Stimulated activated CD4-positive, alpha-beta T cell treated with anti-CD3 and anti-CD28 coated beads, Interleukin-12 subunit alpha, Interleukin-12 subunit beta, amount 100 ng/mL, for 48 hours (primary cell): ENCODE data around the gene GPR183.

Experiments used
- DNase-seq, 3 donors: peaks; one replicate each; pipeline ENCODE4 v3.0.0-alpha.2; 2020; ENCODE audit warnings: low read depth in 2 of 3, low spot score in 1 of 3

Gene GPR183

DNA sequence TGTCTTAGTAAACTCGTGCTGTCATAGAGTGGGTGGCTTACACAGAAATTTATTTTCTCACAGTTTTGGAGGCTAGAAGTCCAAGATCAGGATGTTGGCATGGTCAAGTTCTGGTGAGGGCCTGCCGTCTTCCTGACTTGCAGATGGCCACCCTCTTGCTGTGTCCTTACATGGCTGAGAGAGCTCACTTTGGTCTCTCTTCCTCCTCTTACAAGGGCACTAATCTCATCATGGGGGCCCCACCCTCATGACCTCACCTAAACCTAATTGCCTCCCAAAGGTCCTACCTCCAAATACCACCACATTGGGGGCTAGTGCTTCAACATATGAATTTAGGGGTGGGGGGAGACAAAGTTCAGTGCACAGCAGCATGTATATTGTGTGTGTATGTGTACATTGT lies 34.7 kb downstream of the GPR183 start:
- no peak for DNase-seq

DNA sequence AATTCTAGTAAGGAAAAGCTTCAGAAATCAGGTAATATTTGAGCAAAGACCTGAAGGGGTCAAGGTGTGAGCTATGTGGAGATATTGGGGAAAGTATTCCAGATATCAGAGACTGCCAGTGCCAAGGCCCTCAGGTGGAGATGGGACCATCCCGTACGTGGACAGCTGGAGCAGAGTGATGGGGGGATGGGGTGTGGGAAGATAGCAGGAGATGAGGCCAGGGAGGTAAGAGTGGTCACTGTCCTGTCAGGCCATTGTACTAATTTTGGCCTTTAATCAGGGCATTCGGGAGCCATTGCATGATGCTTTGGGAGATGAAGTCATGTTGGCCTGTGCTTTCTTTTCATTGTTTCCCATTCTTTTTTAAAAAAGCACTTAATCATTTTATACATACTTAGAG lies 36.0 kb downstream of the GPR183 start:
- no peak for DNase-seq

DNA sequence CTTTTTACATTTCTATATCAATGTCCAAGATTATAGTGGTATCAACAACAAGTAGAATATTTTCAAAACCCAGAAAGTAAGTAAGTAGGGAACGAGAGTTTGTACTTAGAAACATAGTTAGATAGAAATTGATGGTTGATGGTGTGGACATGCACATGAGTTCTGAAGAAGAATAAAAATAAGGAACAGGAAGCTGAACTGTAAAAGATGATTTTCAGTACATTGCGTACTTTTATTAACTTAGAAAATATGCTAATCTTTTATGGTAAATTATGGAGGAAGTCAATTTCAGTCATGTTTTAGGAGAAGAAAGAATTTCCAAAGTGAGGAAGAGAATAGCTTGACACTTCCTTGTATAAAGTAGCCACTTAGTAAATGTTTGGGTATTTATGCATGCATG lies 36.7 kb downstream of the GPR183 start:
- DNase-seq = no peak

DNA sequence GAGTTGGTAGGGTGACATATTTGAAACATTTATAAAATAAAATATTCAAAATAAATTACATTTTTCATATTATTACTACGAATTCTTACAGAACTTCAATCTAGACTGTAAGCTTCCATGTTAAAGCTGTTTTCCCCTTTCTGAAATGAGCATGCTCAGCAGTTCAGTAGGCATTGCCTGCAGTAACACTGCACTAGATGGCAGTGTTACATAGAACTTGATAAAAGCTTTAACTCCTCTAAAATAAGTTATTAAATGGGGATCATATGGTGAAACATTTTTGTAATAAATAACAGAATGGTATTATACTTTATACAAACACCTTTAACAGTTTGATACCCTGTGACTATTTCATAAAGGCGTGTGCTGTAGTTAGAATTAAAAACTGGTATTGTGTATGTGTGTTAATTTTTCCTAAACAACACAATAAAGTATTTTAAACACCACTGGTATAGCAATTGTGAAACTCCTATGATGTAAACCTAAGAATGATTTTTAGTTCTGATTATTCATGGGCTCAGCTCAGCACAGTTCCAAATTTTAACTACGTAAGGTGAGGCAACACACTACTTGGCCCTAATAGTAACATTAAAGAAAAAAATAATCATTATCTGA lies 37.5 kb downstream of the GPR183 start:
- DNase-seq = no peak

DNA sequence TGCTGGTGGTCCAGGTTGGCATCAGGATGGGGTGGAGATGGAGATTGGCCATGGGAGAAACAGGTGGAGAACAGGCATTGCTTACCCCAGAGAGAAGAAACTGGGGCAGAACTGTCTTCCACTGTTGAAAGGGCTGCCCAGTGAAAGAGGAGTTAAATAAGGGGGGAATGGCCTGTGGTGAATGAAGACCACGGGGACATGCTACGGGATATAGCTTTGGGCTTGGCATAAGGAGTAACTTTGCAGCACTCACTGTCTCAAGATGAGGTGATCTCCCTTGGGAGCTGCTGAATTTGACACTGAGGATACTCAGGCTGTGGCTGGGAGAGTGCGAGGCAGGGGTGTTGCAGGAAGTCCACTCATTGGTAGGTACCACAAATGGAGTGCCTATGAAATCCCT lies 38.4 kb downstream of the GPR183 start:
- DNase-seq = no peak

DNA sequence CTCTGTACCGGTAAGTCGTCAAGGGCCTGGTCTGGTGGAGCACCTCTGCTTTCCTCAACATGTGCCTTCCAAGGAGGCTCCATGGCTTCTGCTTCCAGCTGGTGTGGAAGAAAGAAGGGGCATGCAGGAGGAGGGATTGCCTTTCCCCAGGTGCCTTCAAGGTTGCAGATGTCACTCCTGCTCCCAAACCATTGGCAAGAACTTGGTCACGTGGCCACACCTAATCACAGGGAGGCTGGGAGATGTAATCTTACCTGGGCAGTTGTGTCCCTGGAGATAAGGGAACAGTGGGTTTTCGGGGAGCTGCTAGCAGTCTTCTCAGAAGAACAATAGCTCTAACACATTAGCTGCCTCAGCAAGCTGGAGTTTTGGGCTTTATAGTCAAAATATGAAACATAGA lies 39.3 kb downstream of the GPR183 start:
- no peak for DNase-seq

DNA sequence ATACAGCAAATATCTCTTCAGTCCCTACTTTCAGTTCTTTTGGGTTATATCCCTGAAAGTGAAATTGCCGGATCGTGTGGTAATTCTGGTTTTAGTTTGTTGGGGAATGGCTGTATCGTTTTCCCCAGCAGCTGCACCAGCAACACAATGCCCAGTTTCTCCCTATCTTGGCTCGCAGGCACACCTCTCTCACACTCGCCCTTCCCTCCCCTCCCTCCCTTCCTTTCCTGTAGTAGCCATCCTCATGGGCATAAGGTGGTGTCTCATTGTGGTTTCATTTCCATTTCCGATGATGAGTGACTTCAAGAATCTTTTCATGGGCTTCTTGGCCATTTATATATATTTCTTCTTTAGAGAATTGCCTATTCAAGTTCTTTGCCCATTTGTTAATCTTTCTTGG lies 40.4 kb downstream of the GPR183 start:
- DNase-seq = no peak

DNA sequence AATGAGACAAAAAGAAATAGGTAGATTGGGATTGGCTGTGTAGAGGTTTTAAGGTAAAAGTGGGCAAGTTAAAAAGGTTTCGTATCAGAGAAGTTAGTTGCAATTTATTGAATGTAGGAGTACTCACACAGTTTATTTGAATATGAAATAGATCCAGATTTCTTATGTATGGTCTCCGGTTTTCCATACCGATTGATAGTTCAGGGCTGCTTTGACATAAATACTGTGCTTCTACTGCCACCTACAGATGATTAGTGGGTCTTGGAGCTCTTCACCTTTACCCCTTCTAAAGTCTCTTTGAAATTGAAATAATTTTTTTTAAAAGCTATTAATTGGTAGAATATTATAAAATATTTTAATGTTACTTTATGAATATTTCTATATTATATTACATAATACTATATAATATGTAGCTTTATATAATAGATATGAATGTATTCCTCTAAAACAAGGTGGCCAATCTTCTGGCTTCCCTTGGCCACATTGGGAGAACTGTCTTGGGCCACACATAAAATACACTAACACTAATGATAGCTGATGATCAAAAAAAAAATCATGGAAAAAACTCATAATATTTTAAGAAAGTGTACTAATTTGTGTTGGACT lies 41.3 kb downstream of the GPR183 start:
- DNase-seq = no peak

DNA sequence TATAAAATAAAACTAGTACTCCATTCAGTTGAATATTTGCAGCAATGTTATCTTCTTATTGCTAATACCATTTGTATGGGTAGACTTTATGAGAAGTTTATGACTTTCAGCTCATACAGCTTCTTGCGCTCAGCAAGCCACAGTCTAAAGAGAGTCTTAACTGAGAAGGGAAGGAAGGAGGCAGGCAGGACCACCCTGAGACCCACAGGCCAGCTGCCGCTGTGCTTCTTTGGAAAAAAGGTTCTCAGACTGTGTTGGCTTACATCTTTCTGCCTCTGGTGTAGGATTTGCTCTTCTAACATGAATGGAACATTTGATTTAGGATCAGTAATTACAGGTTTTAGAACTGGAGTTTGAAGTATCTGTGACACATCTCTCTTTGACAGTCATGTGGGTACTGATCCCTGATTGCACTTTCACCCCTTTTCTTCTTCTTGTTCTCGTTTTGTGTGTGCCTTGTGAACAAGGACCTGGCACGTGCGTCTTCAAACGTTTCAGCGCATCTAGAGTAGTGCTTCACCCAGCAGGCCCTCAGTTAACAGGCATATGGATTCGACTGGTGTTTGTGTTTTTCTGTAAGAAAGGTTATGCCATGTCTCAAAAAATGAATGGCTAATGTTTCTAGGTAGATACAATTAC lies 41.9 kb downstream of the GPR183 start:
- peak; percentile 37 to 59 (median 55) for DNase-seq

DNA sequence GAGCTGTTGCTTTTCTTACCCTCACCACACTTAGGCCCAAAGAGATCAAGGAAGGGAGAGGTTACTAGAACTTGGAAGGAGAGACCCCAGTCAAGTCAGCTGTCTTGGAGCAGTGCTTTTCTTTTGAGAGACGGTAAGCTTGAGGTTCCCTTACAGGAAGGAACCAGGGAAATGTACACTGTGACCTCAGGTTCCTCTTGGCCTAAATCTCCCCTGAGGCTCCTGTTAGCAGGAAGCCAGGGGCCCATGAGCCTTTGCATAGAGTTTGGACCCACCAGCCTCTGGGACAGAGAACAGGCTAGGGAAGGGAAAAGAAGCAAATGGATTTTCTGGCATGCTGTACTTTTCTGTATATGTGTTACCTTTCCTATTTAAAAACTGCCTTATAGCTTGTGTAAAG lies 43.1 kb downstream of the GPR183 start:
- DNase-seq = no peak

DNA sequence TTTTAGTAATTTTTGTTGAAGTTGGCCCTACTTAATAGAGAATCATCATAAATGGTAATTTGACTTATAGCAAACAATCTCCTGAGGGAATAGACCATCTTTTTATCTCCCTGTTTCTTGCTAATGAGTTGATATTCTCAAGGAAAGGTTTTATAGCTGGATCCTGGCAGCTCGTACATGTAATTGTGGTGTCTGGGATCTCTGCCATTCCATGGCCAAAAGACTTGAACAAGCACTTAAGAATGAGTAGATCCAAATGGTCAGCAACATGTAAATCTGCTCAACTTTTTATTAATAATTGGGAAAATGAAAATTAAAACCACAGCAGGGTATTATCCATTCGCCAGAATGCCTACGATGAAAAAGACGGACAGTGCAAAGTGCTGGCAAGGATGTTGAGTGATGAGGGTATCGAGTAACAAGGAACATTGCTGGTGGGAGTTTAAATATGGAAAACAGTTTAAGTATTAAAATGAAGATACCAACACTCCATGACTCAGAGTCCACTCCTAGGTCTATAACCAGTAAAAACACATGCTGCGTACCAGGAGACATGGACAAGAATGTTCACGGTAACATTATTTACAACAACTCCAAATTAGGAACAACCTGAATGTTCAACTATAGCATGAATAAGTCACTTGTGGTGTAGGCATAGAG lies 43.9 kb downstream of the GPR183 start:
- no peak for DNase-seq

DNA sequence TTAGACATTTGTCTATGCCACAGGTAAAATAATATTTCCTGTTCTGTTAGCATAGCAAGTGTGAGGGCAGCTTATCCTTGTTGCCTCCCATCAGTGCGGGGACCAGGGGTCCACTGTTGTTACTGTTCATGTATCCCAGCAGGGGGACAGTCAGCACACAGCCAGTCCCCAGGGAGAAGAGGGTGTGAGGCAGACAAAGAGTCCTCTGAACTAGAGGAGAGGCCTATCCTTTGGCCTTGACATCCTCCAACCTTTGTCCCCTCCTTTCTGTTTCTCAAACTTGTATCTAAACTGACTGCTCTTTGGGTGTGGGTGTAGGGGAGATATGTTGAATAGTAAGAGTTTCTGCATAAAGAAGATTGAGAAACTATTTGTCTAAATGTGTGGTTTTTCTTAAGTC lies 46.1 kb downstream of the GPR183 start:
- no peak for DNase-seq

DNA sequence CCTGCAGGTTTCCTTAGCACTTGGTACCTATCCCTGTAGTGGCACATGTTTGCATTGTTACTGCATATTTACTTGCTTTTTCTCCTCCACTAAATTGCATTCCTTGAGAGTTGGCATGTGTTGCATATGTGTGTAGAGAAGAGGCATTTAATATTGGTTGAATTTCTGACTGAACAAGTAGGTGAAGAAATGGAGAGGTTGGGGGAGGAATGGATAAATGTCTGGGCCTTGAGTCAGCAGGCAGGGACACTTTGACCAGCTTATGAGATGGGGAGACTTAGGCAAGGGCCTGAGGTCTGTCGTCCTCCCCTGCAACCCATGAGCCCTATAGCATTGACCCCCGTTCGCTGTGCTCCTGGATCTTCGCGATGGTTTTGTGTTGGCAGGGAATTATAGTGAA lies 47.0 kb downstream of the GPR183 start:
- DNase-seq = no peak

DNA sequence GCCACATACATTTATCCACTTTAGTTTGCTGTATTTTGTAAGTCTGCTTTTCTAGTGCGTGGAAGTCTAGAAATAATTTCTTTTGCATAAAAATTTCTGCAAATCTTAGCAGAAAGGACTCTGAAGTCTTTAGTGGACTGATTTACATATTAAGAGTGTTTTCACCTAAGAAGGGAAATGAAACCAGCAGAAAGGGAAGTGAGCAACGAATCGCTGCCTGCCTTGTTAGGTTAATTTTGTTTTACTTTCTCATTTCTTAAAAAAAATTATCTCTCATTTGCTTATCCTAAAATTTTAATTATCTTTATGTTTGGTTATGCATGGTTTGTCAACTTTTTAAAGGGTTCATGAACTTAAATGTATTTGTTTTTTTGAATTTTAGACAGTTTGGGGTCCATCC lies 48.3 kb downstream of the GPR183 start:
- DNase-seq = no peak

DNA sequence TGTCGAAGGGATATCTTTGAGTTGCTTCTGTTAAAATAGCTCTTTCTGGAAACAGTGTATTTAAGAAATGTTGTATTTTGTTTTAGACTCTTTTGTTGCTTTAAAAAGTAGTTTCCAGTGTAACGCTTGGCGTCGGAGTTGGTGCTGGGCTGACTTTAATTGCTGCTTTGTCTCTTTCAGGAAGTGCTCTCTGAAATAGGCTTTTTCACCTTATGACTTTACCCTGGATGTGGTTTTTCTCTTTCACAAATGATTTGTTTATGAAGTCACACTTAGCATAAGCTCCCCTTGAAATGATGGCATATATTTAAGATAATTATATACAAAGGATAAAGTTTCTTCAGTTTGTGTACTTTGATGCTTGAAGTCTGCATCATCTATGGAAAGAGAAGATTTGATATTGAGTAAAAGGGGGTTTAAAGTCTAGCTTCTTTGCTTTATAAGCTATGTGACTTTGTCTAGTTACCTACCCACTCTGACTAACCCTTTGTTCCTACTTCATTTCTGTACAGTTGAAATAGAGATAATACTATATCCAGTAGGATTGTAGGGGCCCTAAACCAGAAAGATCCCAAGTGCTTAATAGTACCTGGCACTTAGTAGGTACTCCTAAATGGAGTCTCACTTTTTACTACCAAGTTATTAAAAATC lies 48.9 kb downstream of the GPR183 start, which contains the start of gene GPR18:
TSS of gene GPR18 (minus strand) at position 170 of the 651 bp plus-strand sequence. CDS start 2,507 bp downstream, outside the sequence.
- no peak for DNase-seq

DNA sequence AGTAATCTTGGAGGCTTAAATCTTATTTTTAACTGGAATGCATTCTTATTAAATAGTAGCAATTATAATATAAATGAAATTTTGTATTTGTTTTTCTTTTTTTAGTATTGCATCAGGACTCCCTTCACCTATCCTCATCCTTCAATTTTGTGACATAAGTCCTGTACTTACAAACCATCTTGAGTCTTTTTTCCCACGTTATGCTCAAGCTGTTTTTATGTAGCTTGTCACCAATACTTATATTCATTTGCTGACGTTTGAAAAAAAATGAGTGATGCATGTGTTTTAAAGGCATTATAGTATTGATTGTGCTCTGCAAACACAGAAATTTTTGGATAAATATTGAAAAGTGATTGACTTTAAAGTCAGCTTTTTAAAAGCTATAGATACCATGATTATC lies 49.9 kb downstream of the GPR183 start:
- no peak for DNase-seq

DNA sequence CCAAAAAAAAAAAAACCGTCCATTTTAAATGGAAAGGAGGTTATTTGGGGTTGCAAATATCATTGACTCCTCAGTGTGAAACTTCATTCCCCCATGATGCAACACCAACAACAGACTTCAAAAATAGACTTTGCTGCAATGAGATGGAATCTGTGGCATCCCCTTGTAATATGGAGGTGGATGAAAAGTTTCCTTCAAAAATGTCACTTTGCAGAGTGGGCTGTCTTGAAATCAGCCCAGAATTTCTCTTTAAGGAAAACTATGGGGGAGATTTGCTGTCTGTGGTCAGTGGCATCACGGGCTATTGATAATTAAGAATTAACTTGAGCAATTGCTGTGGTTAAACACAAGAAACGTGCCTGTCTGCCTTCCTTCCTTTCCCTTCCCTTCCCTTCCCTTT lies 50.5 kb downstream of the GPR183 start:
- DNase-seq = no peak

DNA sequence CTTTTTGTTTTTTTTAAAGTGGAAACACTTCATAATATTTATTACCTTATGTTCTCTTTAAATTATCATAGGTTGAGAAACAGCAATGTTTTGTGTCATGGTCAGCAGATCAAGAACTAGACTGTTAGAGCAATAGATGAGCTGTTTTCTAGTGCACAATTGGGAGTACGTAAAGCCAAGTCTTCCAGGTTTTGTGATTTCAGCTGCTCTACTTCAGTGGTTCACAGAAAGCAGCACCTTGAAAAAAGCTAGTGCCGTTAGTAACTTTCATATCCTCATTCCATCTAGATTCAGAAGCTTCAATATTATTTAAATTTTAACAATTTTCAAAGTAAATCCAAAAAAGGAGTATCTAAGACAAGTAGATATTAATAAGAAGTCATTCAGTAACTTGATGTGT lies 50.9 kb downstream of the GPR183 start:
- no peak for DNase-seq

DNA sequence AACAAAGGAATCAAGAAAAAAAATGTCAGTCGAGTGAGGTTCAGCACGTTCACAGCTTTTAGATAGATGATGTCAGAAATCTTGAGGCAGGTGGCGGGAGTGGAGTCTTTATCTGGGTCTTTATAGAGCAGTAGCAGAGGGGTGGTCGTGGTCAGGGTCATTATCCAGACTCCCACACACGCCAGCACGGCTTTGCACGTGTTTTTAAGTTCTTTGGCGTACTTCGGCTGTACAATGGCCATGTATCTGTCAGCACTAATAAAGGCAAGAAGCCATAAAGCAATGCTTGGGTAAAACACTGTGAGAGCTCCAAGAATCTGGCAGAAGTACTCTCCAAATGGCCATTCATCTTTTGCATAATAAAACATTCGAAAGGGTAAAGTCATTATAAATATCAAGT lies 51.9 kb downstream of the GPR183 start:
- no peak for DNase-seq

DNA sequence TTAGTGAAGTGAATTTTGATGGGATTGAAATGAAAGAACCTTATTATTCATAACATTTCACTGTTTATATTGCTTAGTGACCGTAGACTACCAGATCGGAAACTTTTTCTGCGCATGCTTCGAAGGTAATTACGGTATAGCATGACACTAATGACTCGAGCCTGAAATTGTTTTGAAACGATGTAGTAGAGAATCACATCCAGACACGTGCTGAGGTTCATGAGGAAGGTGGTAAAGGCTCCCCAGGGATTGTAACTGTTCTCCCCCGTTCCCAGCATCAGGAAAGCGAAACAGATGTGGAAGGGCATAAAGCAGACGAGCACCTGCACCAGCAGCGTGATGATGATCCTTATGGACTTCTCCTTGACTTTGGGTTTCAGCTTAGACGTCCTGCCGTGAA lies 52.4 kb downstream of the GPR183 start:
- DNase-seq = no peak

DNA sequence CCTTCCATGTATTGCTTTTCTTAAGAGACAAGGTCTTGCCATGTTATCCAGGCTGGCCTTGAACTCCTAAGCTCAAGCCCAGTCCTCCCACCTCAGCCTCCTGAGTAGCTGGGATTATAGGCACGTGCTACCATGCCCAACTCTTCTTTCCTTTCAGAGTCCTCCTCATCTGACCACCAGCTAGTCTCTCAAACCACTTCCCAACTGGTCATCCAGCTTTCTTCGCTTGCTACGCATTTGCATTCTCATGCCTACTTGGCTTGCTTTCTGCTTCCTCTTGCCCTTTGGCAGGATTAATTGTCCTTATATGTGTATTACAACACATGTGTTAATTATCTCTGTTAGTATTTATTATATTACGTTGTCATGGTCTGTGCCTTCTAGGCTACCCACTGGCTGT lies 55.3 kb downstream of the GPR183 start:
- DNase-seq = no peak
